ENCODE data around the gene DOK3.
"Not testable (repeated sequence)": the region's sequence is repeated elsewhere in the genome, so short reads cannot be mapped to it uniquely, and the experiment has no call there.

DOK3 gene

GRCh38 chr5:177539411-177539810 lies 29.8 kb upstream of the DOK3 start:
- DNase-seq (ENCODE audit: extremely low read depth, insufficient read length): no peak
- TF ChIP-seq CTCF (IDR thresholded peaks at IDR 0.05; ENCODE audit: insufficient read depth, low read length, poor library complexity, severe bottlenecking): no peak
- Histone ChIP-seq H3K27me3 (replicated peaks; ENCODE audit: control insufficient read depth, insufficient read depth, low read length) (no peaks in the 10 kb centered on the region), H3K4me3 (replicated peaks; ENCODE audit: low read depth, low read length) (no peak overlapping the region), H3K36me3 (ENCODE audit: control insufficient read depth, insufficient read depth, low read length) (peaks cover 9% of the 10 kb centered on the region)

- DNase-seq (ENCODE audit: extremely low read depth, insufficient read length): no peak
- Histone ChIP-seq H3K27me3 (replicated peaks; ENCODE audit: control insufficient read depth, insufficient read depth, low read length) (no peaks in the 10 kb centered on the region), H3K36me3 (ENCODE audit: control insufficient read depth, insufficient read depth, low read length) (peaks cover 10% of the 10 kb centered on the region), H3K4me3 (replicated peaks; ENCODE audit: low read depth, low read length) (no peak overlapping the region)
- TF ChIP-seq CTCF (IDR thresholded peaks at IDR 0.05; ENCODE audit: insufficient read depth, low read length, poor library complexity, severe bottlenecking): no peak
Observed at GRCh38 chr5:177538876-177539275, 29.2 kb upstream of the DOK3 start.

- peaks cover 10% of the 10 kb centered on the region for H3K36me3 ChIP-seq (ENCODE audit: control insufficient read depth, insufficient read depth, low read length)
- TF ChIP-seq CTCF (IDR thresholded peaks at IDR 0.05; ENCODE audit: insufficient read depth, low read length, poor library complexity, severe bottlenecking): no peak
- no peaks in the 10 kb centered on the region for H3K27me3 ChIP-seq (replicated peaks; ENCODE audit: control insufficient read depth, insufficient read depth, low read length)
- no peak for DNase-seq (ENCODE audit: extremely low read depth, insufficient read length)
- no peak overlapping the region for H3K4me3 ChIP-seq (replicated peaks; ENCODE audit: low read depth, low read length)
Observed at GRCh38 chr5:177537389-177538361, 28.0 kb upstream of the DOK3 start.

GRCh38 chr5:177536386-177536785 lies 26.8 kb upstream of the DOK3 start:
- DNase-seq (ENCODE audit: extremely low read depth, insufficient read length): no peak
- H3K27me3 ChIP-seq (replicated peaks; ENCODE audit: control insufficient read depth, insufficient read depth, low read length): no peaks in the 10 kb centered on the region
- no peak overlapping the region for H3K4me3 ChIP-seq (replicated peaks; ENCODE audit: low read depth, low read length)
- H3K36me3 ChIP-seq (ENCODE audit: control insufficient read depth, insufficient read depth, low read length): peaks cover 14% of the 10 kb centered on the region
- no peak for TF ChIP-seq CTCF (IDR thresholded peaks at IDR 0.05; ENCODE audit: insufficient read depth, low read length, poor library complexity, severe bottlenecking)

- Histone ChIP-seq H3K36me3 (ENCODE audit: control insufficient read depth, insufficient read depth, low read length) (peaks cover 16% of the 10 kb centered on the region), H3K4me3 (replicated peaks; ENCODE audit: low read depth, low read length) (no peak overlapping the region), H3K27me3 (replicated peaks; ENCODE audit: control insufficient read depth, insufficient read depth, low read length) (no peaks in the 10 kb centered on the region)
- DNase-seq (ENCODE audit: extremely low read depth, insufficient read length): no peak
- TF ChIP-seq CTCF (IDR thresholded peaks at IDR 0.05; ENCODE audit: insufficient read depth, low read length, poor library complexity, severe bottlenecking): no peak
Observed at GRCh38 chr5:177535125-177535524, 25.5 kb upstream of the DOK3 start.

- not testable (repeated sequence) for H3K4me3 ChIP-seq (replicated peaks; ENCODE audit: low read depth, low read length); H3K27me3 ChIP-seq (replicated peaks; ENCODE audit: control insufficient read depth, insufficient read depth, low read length); DNase-seq (ENCODE audit: extremely low read depth, insufficient read length)
- H3K36me3 ChIP-seq (ENCODE audit: control insufficient read depth, insufficient read depth, low read length): peaks cover 19% of the 10 kb centered on the region
Observed at GRCh38 chr5:177534433-177534832, 24.8 kb upstream of the DOK3 start.
